IPS-18a (cell line): ENCODE data around the gene CHST13.

Experiments
- H3K27ac ChIP-seq: one replicate; pipeline ENCODE4 v1.5.1; 2013; ENCODE audit warnings: low read length
- H3K27me3 ChIP-seq: one replicate; pipeline ENCODE4 v1.6.1; 2013; ENCODE audit warnings: mild to moderate bottlenecking, low read length; ENCODE audit not compliant: control insufficient read depth, insufficient read depth
- H3K36me3 ChIP-seq: one replicate; pipeline ENCODE4 v1.6.1; 2013; ENCODE audit warnings: low read depth, low read length; ENCODE audit not compliant: control insufficient read depth
- H3K4me1 ChIP-seq: one replicate; pipeline ENCODE4 v1.6.1; 2013; ENCODE audit warnings: low read depth, low read length; ENCODE audit not compliant: control insufficient read depth
- H3K4me3 ChIP-seq: one replicate; pipeline ENCODE4 v1.5.1; 2013; ENCODE audit warnings: low read length
- H3K9ac ChIP-seq: one replicate; pipeline ENCODE4 v1.6.1; 2013; ENCODE audit warnings: mild to moderate bottlenecking, low read length, moderate library complexity
- H3K9me3 ChIP-seq: one replicate; pipeline ENCODE4 v1.6.1; 2013; ENCODE audit warnings: low read depth, low read length; ENCODE audit not compliant: control insufficient read depth

Gene CHST13

GRCh38 chr3:126499401-126499800 lies 24.6 kb upstream of the CHST13 start:
- H3K4me1 ChIP-seq, result peaks cover 20% of the 10 kb centered on the region

GRCh38 chr3:126500016-126500415 lies 23.9 kb upstream of the CHST13 start:
- Histone ChIP-seq H3K9ac (no peak overlapping the region), H3K4me3 (no peak overlapping the region), H3K4me1 (peaks cover 20% of the 10 kb centered on the region), H3K27me3 (no peaks in the 10 kb centered on the region), H3K36me3 (no peaks in the 10 kb centered on the region), H3K27ac (no peak overlapping the region), H3K9me3 (no peaks in the 10 kb centered on the region)

More at GRCh38 chr3:126499401-126499800, 24.6 kb upstream of the CHST13 start:
- Histone ChIP-seq H3K27me3 (no peaks in the 10 kb centered on the region), H3K27ac (no peak overlapping the region), H3K9me3 (no peaks in the 10 kb centered on the region), H3K36me3 (no peaks in the 10 kb centered on the region), H3K4me3 (no peak overlapping the region), H3K9ac (no peak overlapping the region)

GRCh38 chr3:126501054-126501453 lies 22.9 kb upstream of the CHST13 start:
- Histone ChIP-seq H3K27me3 (no peaks in the 10 kb centered on the region), H3K9ac (no peak overlapping the region), H3K9me3 (no peaks in the 10 kb centered on the region), H3K36me3 (no peaks in the 10 kb centered on the region), H3K27ac (no peak overlapping the region), H3K4me3 (no peak overlapping the region), H3K4me1 (peaks cover 20% of the 10 kb centered on the region)

- Histone ChIP-seq H3K4me1 (peaks cover 20% of the 10 kb centered on the region), H3K27me3 (no peaks in the 10 kb centered on the region), H3K36me3 (no peaks in the 10 kb centered on the region), H3K27ac (no peak overlapping the region), H3K9ac (no peak overlapping the region), H3K9me3 (no peaks in the 10 kb centered on the region), H3K4me3 (no peak overlapping the region)
Observed at GRCh38 chr3:126501736-126502135, 22.2 kb upstream of the CHST13 start.

GRCh38 chr3:126502656-126503055 lies 21.3 kb upstream of the CHST13 start:
- H3K9ac ChIP-seq, result no peak overlapping the region
- H3K27ac ChIP-seq, result no peak overlapping the region
- H3K36me3 ChIP-seq, result no peaks in the 10 kb centered on the region
- no peaks in the 10 kb centered on the region for H3K27me3 ChIP-seq
- H3K4me3 ChIP-seq, result no peak overlapping the region
- H3K9me3 ChIP-seq, result no peaks in the 10 kb centered on the region
- peaks cover 20% of the 10 kb centered on the region for H3K4me1 ChIP-seq

GRCh38 chr3:126503701-126504100 lies 20.3 kb upstream of the CHST13 start:
- no peaks in the 10 kb centered on the region for H3K36me3 ChIP-seq

GRCh38 chr3:126507886-126508285 lies 16.1 kb upstream of the CHST13 start:
- Histone ChIP-seq H3K4me1 (no peaks in the 10 kb centered on the region), H3K9me3 (no peaks in the 10 kb centered on the region), H3K36me3 (no peaks in the 10 kb centered on the region), H3K9ac (no peak overlapping the region), H3K4me3 (no peak overlapping the region), H3K27me3 (no peaks in the 10 kb centered on the region), H3K27ac (no peak overlapping the region)

More at GRCh38 chr3:126503701-126504100, 20.3 kb upstream of the CHST13 start:
- no peaks in the 10 kb centered on the region for H3K27me3 ChIP-seq
- peaks cover 16% of the 10 kb centered on the region for H3K4me1 ChIP-seq
- no peaks in the 10 kb centered on the region for H3K9me3 ChIP-seq
- no peak overlapping the region for H3K27ac ChIP-seq
- H3K9ac ChIP-seq, result no peak overlapping the region
- no peak overlapping the region for H3K4me3 ChIP-seq

GRCh38 chr3:126508564-126508964 lies 15.4 kb upstream of the CHST13 start:
- Histone ChIP-seq H3K27ac (no peak overlapping the region), H3K9ac (no peak overlapping the region), H3K4me1 (no peaks in the 10 kb centered on the region), H3K4me3 (no peak overlapping the region), H3K36me3 (no peaks in the 10 kb centered on the region), H3K9me3 (no peaks in the 10 kb centered on the region), H3K27me3 (no peaks in the 10 kb centered on the region)

GRCh38 chr3:126509597-126510307 lies 14.2 kb upstream of the CHST13 start:
- Histone ChIP-seq H3K9me3 (no peaks in the 10 kb centered on the region), H3K27ac (no peak overlapping the region), H3K36me3 (no peaks in the 10 kb centered on the region), H3K4me1 (no peaks in the 10 kb centered on the region), H3K27me3 (no peaks in the 10 kb centered on the region), H3K4me3 (no peak overlapping the region), H3K9ac (no peak overlapping the region)

- Histone ChIP-seq H3K4me3 (no peak overlapping the region), H3K9me3 (no peaks in the 10 kb centered on the region), H3K4me1 (no peaks in the 10 kb centered on the region), H3K27ac (no peak overlapping the region), H3K27me3 (no peaks in the 10 kb centered on the region), H3K9ac (no peak overlapping the region), H3K36me3 (no peaks in the 10 kb centered on the region)
Observed at GRCh38 chr3:126510308-126510910, 13.5 kb upstream of the CHST13 start.

- Histone ChIP-seq H3K4me3 (no peak overlapping the region), H3K4me1 (no peaks in the 10 kb centered on the region), H3K36me3 (no peaks in the 10 kb centered on the region), H3K9me3 (no peaks in the 10 kb centered on the region), H3K9ac (no peak overlapping the region), H3K27ac (no peak overlapping the region), H3K27me3 (no peaks in the 10 kb centered on the region)
Observed at GRCh38 chr3:126511291-126511690, 12.7 kb upstream of the CHST13 start.

- no peak overlapping the region for H3K4me3 ChIP-seq
- no peaks in the 10 kb centered on the region for H3K27me3 ChIP-seq
- no peaks in the 10 kb centered on the region for H3K9me3 ChIP-seq
- no peaks in the 10 kb centered on the region for H3K36me3 ChIP-seq
- H3K4me1 ChIP-seq, result no peaks in the 10 kb centered on the region
- no peak overlapping the region for H3K9ac ChIP-seq
- no peak overlapping the region for H3K27ac ChIP-seq
Observed at GRCh38 chr3:126512026-126512425, 11.9 kb upstream of the CHST13 start.
